ENCODE results near the gene MYDGF. TPM values are rescaled to one million over a fixed set of nuclear protein-coding genes. Genes with fewer than 3 reads are reported as not detected.
A peak's percentile ranks its signal among the peaks of the same experiment; 100 is the strongest.

Gene MYDGF
- total and polyA plus RNA-seq, 2 donors = 41.9 to 53.5 TPM

DNA sequence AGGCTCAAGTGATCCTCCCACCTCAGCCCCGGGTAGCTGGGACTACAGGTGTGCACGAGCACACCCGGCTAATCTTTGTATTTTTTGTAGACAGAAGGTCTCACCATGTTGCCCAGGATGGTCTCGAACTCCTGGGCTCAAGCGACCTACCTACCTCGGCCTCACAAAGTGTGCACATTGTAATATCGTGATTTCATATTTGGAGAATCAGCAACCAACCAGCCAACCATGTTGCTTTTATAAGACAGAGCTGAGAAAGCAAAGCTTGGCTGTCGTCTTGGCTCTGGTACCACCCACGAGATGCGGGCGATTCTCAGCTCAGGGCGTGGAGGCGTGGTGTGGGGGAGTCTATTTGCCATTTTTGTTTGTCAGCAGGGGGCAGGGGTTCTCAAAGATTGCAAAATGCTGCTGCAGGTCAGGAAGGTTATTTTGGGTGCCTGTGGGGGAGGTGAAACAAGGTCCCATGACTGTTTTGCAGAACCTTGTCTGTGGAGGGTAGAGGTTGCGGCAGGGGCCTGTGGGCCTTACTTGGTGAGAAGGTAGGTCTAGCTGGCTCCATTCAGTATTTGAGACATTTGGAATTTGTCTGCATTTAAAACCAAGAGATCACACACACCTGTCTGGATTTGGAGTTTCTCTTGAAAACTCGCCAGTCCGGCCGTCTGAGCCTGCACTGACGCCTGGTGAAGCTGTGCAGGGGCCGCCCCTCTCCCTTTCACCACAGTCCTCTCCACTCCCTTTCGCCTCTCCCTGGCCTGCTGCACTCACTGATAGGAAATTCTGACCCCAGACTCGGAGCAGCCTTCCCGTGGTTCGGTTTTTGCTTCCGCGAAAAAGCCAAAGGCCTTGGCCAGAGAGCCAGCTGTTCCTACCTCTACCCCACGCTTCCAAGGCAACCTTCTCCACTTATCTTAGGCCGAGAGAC lies 15.4 kb downstream of the MYDGF start:
- H3K9me3 ChIP-seq (ENCODE audit: control insufficient read depth in 2 of 2, insufficient read depth in 1 of 2, low read length in 1 of 2) = no peaks in the 10 kb centered on the region
- H3K4me3 ChIP-seq (ENCODE audit: low read length in 2 of 2) = no peak overlapping the region
- H3K4me1 ChIP-seq (ENCODE audit: control insufficient read depth in 2 of 2, insufficient read depth in 2 of 2, low read length in 2 of 2) = no peaks in the 10 kb centered on the region
- H3K27me3 ChIP-seq (ENCODE audit: control insufficient read depth in 2 of 2, insufficient read depth in 1 of 2, low read length in 1 of 2) = no peaks in the 10 kb centered on the region
- DNase-seq (ENCODE audit: low read depth in 6 of 9, low spot score in 9 of 9) = no peak
- peaks cover 41 to 69% of the 10 kb centered on the region in 2 donors for H3K36me3 ChIP-seq (ENCODE audit: control insufficient read depth in 2 of 2, insufficient read depth in 2 of 2, low read length in 1 of 2)
- 95% methylated on average over 27 of the region's 27 CpGs for WGBS
- H3K27ac ChIP-seq (ENCODE audit: low read depth in 1 of 2, low read length in 1 of 2) = no peak overlapping the region

DNA sequence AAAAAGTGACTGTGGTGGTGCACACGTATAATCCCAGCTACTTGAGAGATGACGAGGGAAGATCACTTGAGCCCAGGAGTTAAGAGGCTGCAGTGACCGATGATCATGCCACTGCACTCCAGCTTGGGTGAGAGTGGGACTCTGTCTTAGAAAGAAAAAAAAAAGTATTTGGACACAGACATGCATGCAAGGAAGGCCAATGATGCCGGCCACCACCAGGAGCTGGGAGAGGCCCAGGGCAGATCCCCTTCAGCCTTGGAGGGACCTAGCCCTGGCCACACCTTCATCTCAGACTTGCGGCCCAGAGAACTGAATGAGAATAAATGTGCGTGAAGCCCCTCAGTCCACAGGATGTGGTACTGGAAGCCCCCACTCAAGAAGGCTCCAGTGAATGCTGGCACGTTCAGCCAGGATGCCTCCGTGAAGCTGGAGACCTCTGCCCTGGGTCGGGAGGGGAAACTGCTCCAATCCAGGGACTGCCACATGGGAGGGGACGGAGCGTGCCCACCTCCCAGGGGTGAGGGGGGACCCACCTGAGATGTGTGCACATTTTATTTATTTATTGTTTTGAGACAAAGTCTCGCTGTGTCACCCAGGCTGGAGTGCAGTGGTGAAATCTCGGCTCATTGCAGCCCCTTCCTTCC lies 16.2 kb downstream of the MYDGF start:
- WGBS = 96% methylated on average over 13 of the region's 13 CpGs
- Histone ChIP-seq H3K36me3 (ENCODE audit: control insufficient read depth in 2 of 2, insufficient read depth in 2 of 2, low read length in 1 of 2) (peaks cover 35 to 67% of the 10 kb centered on the region in 2 donors), H3K9me3 (ENCODE audit: control insufficient read depth in 2 of 2, insufficient read depth in 1 of 2, low read length in 1 of 2) (no peaks in the 10 kb centered on the region), H3K4me3 (ENCODE audit: low read length in 2 of 2) (no peak overlapping the region), H3K27ac (ENCODE audit: low read depth in 1 of 2, low read length in 1 of 2) (no peak overlapping the region), H3K27me3 (ENCODE audit: control insufficient read depth in 2 of 2, insufficient read depth in 1 of 2, low read length in 1 of 2) (no peaks in the 10 kb centered on the region), H3K4me1 (ENCODE audit: control insufficient read depth in 2 of 2, insufficient read depth in 2 of 2, low read length in 2 of 2) (no peaks in the 10 kb centered on the region)
- DNase-seq (ENCODE audit: low read depth in 6 of 9, low spot score in 9 of 9) = no peak

DNA sequence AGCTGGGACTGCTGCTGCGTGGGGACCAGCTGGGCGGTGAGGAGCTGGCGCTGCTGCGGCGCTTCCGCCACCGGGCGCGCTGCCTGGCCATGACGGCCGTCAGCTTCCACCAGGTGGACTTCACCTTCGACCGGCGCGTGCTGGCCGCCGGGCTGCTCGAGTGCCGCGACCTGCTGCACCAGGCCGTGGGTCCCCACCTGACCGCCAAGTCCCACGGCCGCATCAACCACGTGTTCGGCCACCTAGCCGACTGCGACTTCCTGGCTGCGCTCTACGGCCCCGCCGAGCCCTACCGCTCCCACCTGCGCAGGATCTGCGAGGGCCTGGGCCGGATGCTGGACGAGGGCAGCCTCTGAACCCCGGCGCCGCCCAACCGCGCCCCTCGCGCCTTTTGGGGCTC lies 18.1 kb downstream of the MYDGF start:
- 98% methylated on average over 44 of the region's 44 CpGs for WGBS
- H3K36me3 ChIP-seq (ENCODE audit: control insufficient read depth in 2 of 2, insufficient read depth in 2 of 2, low read length in 1 of 2) = peaks cover 21 to 53% of the 10 kb centered on the region in 2 donors

DNA sequence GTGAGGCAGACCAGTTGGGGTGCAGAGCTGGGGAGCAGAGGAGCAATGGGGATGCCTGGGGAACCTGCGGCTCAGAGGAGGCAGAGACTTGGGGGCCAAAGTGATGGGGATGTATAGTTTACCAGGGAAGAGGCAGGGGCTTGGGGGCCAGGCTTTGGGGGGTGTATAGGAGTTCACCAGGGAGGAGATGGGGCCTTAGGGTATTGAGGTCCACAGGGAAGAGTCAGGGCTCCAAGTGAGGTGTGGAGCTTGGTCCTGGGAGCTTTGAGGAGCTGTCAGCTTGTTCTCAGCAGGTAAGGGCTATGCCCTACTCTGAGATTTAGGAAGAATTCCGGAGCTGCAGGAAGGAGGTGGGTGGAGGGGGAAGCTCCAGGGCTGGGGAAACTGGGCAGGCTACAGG lies 20.0 kb downstream of the MYDGF start:
- H3K27me3 ChIP-seq (ENCODE audit: control insufficient read depth in 2 of 2, insufficient read depth in 1 of 2, low read length in 1 of 2) = no peaks in the 10 kb centered on the region
- DNase-seq (ENCODE audit: low read depth in 6 of 9, low spot score in 9 of 9) = no peak
- no peaks in the 10 kb centered on the region for H3K9me3 ChIP-seq (ENCODE audit: control insufficient read depth in 2 of 2, insufficient read depth in 1 of 2, low read length in 1 of 2)
- H3K4me3 ChIP-seq (ENCODE audit: low read length in 2 of 2) = no peak overlapping the region
- 98% methylated on average over 2 of the region's 2 CpGs for WGBS
- peaks cover 0 to 5% of the 10 kb centered on the region in 2 donors for H3K4me1 ChIP-seq (ENCODE audit: control insufficient read depth in 2 of 2, insufficient read depth in 2 of 2, low read length in 2 of 2)
- peaks cover 21 to 41% of the 10 kb centered on the region in 2 donors for H3K36me3 ChIP-seq (ENCODE audit: control insufficient read depth in 2 of 2, insufficient read depth in 2 of 2, low read length in 1 of 2)
- no peak overlapping the region for H3K27ac ChIP-seq (ENCODE audit: low read depth in 1 of 2, low read length in 1 of 2)

More for the DNA sequence above, 18.1 kb downstream of the MYDGF start:
- peaks cover 0 to 5% of the 10 kb centered on the region in 2 donors for H3K4me1 ChIP-seq (ENCODE audit: control insufficient read depth in 2 of 2, insufficient read depth in 2 of 2, low read length in 2 of 2)
- no peak overlapping the region for H3K27ac ChIP-seq (ENCODE audit: low read depth in 1 of 2, low read length in 1 of 2)
- no peaks in the 10 kb centered on the region for H3K27me3 ChIP-seq (ENCODE audit: control insufficient read depth in 2 of 2, insufficient read depth in 1 of 2, low read length in 1 of 2)
- no peak overlapping the region for H3K4me3 ChIP-seq (ENCODE audit: low read length in 2 of 2)
- no peak for DNase-seq (ENCODE audit: low read depth in 6 of 9, low spot score in 9 of 9)
- H3K9me3 ChIP-seq (ENCODE audit: control insufficient read depth in 2 of 2, insufficient read depth in 1 of 2, low read length in 1 of 2) = no peaks in the 10 kb centered on the region

DNA sequence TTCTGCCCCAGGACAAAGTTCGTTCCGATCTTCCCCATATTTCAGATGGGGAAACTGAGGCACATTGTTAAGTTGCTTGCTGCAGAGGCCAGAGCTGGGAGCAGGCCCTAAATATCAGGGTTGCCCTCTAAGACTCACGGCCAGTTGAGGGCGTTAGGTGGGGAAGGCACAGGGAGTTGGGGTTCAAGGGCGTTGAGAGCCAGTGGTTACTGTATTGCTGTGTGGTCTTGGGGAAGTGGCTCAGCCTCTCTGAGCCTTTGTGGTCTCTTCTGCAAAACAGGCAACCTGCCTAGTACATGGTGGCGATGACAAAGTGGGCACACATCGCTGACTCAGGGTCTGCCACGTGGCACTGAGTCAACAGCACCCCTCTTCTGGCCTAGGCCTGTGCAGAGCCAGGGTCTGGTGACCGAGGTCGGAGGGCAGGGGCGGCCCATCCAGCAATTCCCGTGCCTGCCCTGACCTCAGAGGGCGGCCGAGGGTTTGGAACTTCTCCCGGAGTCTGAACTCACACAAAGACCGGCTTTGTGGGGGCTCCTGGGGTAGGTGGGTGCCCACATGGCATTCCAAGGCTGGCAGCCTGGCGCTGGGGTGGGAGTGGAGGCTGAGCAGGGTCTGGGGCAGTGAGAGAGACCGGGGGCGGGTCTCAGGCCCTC lies 20.6 kb downstream of the MYDGF start:
- no peaks in the 10 kb centered on the region for H3K27me3 ChIP-seq (ENCODE audit: control insufficient read depth in 2 of 2, insufficient read depth in 1 of 2, low read length in 1 of 2)
- DNase-seq (ENCODE audit: low read depth in 6 of 9, low spot score in 9 of 9) = no peak
- WGBS = 93% methylated on average over 19 of the region's 19 CpGs
- H3K9me3 ChIP-seq (ENCODE audit: control insufficient read depth in 2 of 2, insufficient read depth in 1 of 2, low read length in 1 of 2) = no peaks in the 10 kb centered on the region
- peaks cover 19 to 35% of the 10 kb centered on the region in 2 donors for H3K36me3 ChIP-seq (ENCODE audit: control insufficient read depth in 2 of 2, insufficient read depth in 2 of 2, low read length in 1 of 2)
- no peak overlapping the region for H3K4me3 ChIP-seq (ENCODE audit: low read length in 2 of 2)
- H3K27ac ChIP-seq (ENCODE audit: low read depth in 1 of 2, low read length in 1 of 2) = no peak overlapping the region
- peaks cover 0 to 5% of the 10 kb centered on the region in 2 donors for H3K4me1 ChIP-seq (ENCODE audit: control insufficient read depth in 2 of 2, insufficient read depth in 2 of 2, low read length in 2 of 2)

DNA sequence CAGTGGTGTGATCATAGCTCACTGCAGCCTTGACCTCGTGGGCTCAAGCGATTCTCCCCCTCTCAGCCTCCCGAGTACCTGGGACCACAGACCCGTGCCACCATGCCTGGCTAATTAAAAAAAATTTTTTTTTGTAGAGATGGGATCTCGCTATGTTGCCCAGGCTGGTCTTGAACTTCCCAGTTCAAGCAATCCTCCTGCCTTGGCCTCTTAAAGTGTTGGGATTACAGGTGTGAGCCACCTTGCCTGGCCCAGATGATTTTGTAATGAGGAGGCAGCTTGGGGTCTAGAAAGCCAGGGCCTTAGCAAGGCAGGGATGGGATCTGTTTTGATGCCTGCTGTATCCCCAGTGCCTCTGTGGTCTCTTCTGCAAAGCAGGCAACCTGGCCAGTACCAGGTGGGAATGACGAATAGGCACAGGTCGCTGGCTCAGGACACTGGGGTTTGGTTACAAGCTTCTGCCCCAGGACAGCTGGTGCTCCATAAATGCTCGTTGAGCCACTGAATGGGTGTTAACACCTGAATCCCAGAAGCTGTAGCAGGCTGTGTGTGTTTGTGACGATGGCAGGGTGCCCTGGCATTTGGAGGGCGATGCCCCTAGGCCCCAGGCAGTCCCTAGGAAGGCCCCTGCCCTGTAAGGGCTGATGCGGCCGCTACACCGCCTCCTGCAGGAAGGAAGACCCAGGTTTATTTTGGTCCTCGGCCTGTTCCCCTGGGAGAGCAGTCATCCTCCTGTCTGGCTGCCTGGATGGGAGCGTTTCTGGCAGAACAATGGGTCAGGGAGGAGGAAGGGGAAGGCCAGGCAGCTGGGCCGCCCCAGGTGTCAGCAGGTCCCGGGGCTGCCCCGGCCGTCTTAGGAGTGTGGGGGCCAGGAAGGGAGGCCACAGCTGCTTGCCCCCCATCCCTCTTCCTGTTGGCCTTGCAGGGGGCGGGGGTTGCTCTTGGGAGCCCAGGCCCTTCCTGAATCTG lies 22.2 kb downstream of the MYDGF start:
- peaks cover 0 to 5% of the 10 kb centered on the region in 2 donors for H3K4me1 ChIP-seq (ENCODE audit: control insufficient read depth in 2 of 2, insufficient read depth in 2 of 2, low read length in 2 of 2)
- peak overlapping the region in 1 of 2 donors; percentile 8 for H3K27ac ChIP-seq (ENCODE audit: low read depth in 1 of 2, low read length in 1 of 2)

DNA sequence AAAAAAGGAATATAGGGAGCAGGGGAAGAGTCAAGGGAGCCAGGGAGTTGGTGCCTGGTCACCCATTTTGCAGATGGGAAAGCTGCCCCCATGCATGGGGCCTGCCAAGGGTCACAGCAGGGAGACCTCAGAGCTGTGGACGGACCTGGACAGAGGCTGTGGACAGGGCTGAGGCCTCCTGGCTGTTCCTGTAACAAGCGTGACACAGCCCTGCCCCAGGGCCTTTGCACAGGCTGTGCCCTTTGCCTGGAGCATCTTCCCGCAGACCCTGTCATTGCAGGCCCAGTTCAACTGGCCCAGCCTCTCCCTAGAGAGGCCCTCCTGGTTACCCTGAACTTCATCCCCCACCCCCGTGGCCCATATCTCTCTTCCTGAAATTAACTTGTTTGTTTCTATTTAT lies 24.4 kb downstream of the MYDGF start:
- WGBS = 97% methylated on average over 4 of the region's 4 CpGs

More for the DNA sequence above, 22.2 kb downstream of the MYDGF start:
- H3K4me3 ChIP-seq (ENCODE audit: low read length in 2 of 2) = no peak overlapping the region
- no peaks in the 10 kb centered on the region for H3K27me3 ChIP-seq (ENCODE audit: control insufficient read depth in 2 of 2, insufficient read depth in 1 of 2, low read length in 1 of 2)
- 79% methylated on average over 19 of the region's 20 CpGs for WGBS
- no peak for DNase-seq (ENCODE audit: low read depth in 6 of 9, low spot score in 9 of 9)
- H3K9me3 ChIP-seq (ENCODE audit: control insufficient read depth in 2 of 2, insufficient read depth in 1 of 2, low read length in 1 of 2) = no peaks in the 10 kb centered on the region
- H3K36me3 ChIP-seq (ENCODE audit: control insufficient read depth in 2 of 2, insufficient read depth in 2 of 2, low read length in 1 of 2) = peaks cover 10 to 27% of the 10 kb centered on the region in 2 donors

DNA sequence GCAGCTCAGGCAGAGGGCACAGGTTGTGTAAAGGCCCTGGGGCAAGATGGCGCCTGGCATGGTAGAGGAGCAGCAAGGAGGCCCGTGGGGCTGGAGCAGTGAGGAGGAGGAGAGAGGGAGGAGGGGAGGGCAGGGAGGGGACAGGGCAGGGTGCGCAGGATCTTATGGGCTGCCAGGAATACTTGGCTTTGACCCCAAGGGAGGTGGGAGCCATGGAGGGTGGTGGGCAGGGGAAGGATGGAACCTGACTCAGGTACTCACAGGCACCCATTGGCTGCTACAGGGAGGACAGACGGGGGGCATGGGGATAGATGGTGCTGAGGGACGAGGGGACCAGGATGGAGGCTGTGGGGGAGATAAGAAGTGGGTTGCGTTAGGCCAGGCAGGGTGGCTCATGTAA lies 27.5 kb downstream of the MYDGF start:
- H3K36me3 ChIP-seq (ENCODE audit: control insufficient read depth in 2 of 2, insufficient read depth in 2 of 2, low read length in 1 of 2) = peaks cover 4% of the 10 kb centered on the region in 2 donors
- peaks cover 14 to 34% of the 10 kb centered on the region in 2 donors for H3K4me1 ChIP-seq (ENCODE audit: control insufficient read depth in 2 of 2, insufficient read depth in 2 of 2, low read length in 2 of 2)
- no peak overlapping the region for H3K27ac ChIP-seq (ENCODE audit: low read depth in 1 of 2, low read length in 1 of 2)
- 96% methylated on average over 6 of the region's 6 CpGs for WGBS
- DNase-seq (ENCODE audit: low read depth in 6 of 9, low spot score in 9 of 9) = no peak
- no peaks in the 10 kb centered on the region for H3K9me3 ChIP-seq (ENCODE audit: control insufficient read depth in 2 of 2, insufficient read depth in 1 of 2, low read length in 1 of 2)
- H3K27me3 ChIP-seq (ENCODE audit: control insufficient read depth in 2 of 2, insufficient read depth in 1 of 2, low read length in 1 of 2) = no peaks in the 10 kb centered on the region
- no peak overlapping the region for H3K4me3 ChIP-seq (ENCODE audit: low read length in 2 of 2)

More for the DNA sequence above, 24.4 kb downstream of the MYDGF start:
- Histone ChIP-seq H3K4me1 (ENCODE audit: control insufficient read depth in 2 of 2, insufficient read depth in 2 of 2, low read length in 2 of 2) (peaks cover under 1 to 13% of the 10 kb centered on the region in 2 donors), H3K36me3 (ENCODE audit: control insufficient read depth in 2 of 2, insufficient read depth in 2 of 2, low read length in 1 of 2) (peaks cover 4 to 12% of the 10 kb centered on the region in 2 donors), H3K4me3 (ENCODE audit: low read length in 2 of 2) (no peak overlapping the region), H3K27me3 (ENCODE audit: control insufficient read depth in 2 of 2, insufficient read depth in 1 of 2, low read length in 1 of 2) (no peaks in the 10 kb centered on the region), H3K27ac (ENCODE audit: low read depth in 1 of 2, low read length in 1 of 2) (no peak overlapping the region), H3K9me3 (ENCODE audit: control insufficient read depth in 2 of 2, insufficient read depth in 1 of 2, low read length in 1 of 2) (no peaks in the 10 kb centered on the region)
- no peak for DNase-seq (ENCODE audit: low read depth in 6 of 9, low spot score in 9 of 9)

Data from thymus (tissue), 11 donors.